ENCODE data around the gene NCBP1.

NCBP1 gene

DNA sequence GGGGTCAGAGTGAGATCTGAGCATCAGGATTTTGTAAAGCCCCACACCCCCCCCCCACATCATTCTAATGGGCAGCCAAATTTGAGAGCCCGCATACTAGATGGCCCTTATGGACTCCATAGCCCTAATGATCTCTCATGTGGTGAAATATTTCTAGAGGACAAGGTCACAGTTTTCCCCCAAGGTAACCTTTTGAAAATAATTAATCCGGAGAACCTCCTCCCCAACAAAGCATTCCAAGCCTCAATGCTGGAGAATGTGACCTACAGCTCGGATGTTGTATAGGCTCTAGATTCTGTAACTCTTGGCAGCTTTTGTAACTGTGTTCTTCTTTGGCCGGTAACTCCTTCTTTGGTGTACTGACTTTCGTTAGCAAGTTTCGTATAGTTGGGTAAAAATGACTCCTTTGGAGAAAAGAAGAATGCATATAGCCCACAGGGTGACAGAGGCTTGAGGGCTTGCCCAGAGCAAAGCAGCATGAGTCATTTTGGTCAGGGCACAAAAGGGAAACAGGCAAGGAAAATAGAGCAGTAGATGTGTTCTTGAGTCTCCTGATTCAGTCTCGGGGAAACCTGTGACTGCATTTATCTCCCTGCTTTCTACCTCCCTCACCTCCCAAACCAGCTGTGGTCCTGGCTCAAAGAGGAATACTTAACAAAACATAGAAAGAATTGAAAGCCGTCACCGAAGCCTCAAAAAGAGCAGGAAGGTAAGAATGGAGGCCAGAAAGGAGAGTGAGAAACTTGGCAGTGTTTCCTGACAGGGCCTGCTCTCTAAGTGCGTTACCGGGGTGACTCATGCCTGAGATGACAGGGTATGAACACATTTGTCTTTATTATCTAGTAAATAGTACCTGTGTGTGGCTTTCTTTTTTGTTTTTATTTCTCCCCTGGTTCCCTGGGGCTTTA, 70.1 kb downstream of the NCBP1 start:
- Mint-ChIP-seq H3K36me3 (no peaks in the 10 kb centered on the region), H3K9me3 (peaks cover 1% of the 10 kb centered on the region), H3K4me3 (no peak overlapping the region), H3K4me1 (peaks cover 11% of the 10 kb centered on the region), H3K27me3 (peaks cover 8% of the 10 kb centered on the region), H3K27ac (no peak overlapping the region)
- DNase-seq (ENCODE audit: low spot score in 2 of 2): no peak
- no peak for ATAC-seq (ENCODE audit: low read depth)

DNA sequence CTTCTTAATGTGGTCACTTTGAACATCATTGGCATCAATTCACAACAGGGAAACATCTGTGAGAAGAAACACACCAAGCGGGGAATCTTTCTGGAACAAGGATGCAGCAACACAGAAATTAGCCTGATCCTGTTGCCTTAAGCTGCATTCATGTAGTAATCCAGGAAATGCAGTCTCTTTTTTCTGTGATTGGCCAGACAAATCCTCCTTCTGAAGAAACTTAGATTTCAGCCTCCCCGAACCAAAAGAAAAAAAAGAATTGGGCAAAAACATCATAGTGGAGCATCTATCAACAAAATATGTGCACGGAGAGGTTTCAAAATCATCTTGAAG, 70.7 kb downstream of the NCBP1 start:
- Mint-ChIP-seq H3K4me3 (no peak overlapping the region), H3K27me3 (peaks cover 10% of the 10 kb centered on the region), H3K4me1 (peaks cover 5% of the 10 kb centered on the region), H3K9me3 (peaks cover 1% of the 10 kb centered on the region), H3K27ac (no peak overlapping the region), H3K36me3 (no peaks in the 10 kb centered on the region)
- DNase-seq (ENCODE audit: low spot score in 2 of 2) (no peak), ATAC-seq (ENCODE audit: low read depth) (no peak)

DNA sequence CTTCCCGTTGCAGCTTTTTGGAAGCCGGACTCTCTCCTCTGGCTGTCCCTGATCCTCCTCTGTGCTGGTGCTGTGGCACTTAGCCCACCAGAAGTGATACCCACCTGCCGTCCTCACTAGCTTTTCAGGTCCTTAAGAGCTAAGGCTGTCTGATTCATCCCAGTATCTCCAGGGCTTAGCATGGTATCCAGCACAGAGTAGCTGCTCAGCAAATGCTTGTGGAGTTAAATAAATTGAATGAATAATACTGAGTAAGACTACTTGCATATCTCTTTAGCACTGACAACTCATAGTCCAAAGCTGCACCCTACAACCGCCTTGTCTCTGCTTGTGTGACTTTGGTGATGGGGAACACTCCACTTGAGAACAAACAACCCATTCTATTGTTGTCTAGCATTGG, 71.2 kb downstream of the NCBP1 start:
- Mint-ChIP-seq H3K27ac (no peak overlapping the region), H3K9me3 (peaks cover 1% of the 10 kb centered on the region), H3K4me1 (peaks cover 2% of the 10 kb centered on the region), H3K27me3 (peaks cover 10% of the 10 kb centered on the region), H3K36me3 (no peaks in the 10 kb centered on the region), H3K4me3 (no peak overlapping the region)
- no peak for DNase-seq (ENCODE audit: low spot score in 2 of 2)
- ATAC-seq (ENCODE audit: low read depth): no peak

- ATAC-seq (ENCODE audit: low read depth): peak; percentile 43
- Mint-ChIP-seq H3K9me3 (peaks cover 1% of the 10 kb centered on the region), H3K36me3 (no peaks in the 10 kb centered on the region), H3K27me3 (peaks cover 10% of the 10 kb centered on the region), H3K4me1 (peaks cover 2% of the 10 kb centered on the region), H3K27ac (no peak overlapping the region), H3K4me3 (no peak overlapping the region)
- DNase-seq (ENCODE audit: low spot score in 2 of 2): no peak
Observed at GRCh38 chr9:97705354-97705950, 71.8 kb downstream of the NCBP1 start.

GRCh38 chr9:97706246-97706645, 72.6 kb downstream of the NCBP1 start:
- Mint-ChIP-seq H3K9me3 (peaks cover 1% of the 10 kb centered on the region), H3K27ac (no peak overlapping the region), H3K4me3 (no peak overlapping the region), H3K4me1 (peaks cover 2% of the 10 kb centered on the region), H3K36me3 (no peaks in the 10 kb centered on the region), H3K27me3 (peaks cover 10% of the 10 kb centered on the region)
- ATAC-seq (ENCODE audit: low read depth): no peak
- no peak for DNase-seq (ENCODE audit: low spot score in 2 of 2)

- ATAC-seq (ENCODE audit: low read depth) (peak; percentile 90), DNase-seq (ENCODE audit: low spot score in 2 of 2) (peak; percentile 34 to 59)
- Mint-ChIP-seq H3K27ac (no peak overlapping the region), H3K9me3 (no peaks in the 10 kb centered on the region), H3K4me1 (peaks cover 2% of the 10 kb centered on the region), H3K27me3 (peaks cover 10% of the 10 kb centered on the region), H3K4me3 (no peak overlapping the region), H3K36me3 (no peaks in the 10 kb centered on the region)
Observed at GRCh38 chr9:97710356-97711222, 77.0 kb downstream of the NCBP1 start.

GRCh38 chr9:97711223-97711626, 77.6 kb downstream of the NCBP1 start:
- Mint-ChIP-seq H3K36me3 (no peaks in the 10 kb centered on the region), H3K4me3 (no peak overlapping the region), H3K9me3 (no peaks in the 10 kb centered on the region), H3K27ac (no peak overlapping the region), H3K27me3 (peaks cover 10% of the 10 kb centered on the region), H3K4me1 (no peaks in the 10 kb centered on the region)
- ATAC-seq (ENCODE audit: low read depth): no peak
- no peak for DNase-seq (ENCODE audit: low spot score in 2 of 2)

DNA sequence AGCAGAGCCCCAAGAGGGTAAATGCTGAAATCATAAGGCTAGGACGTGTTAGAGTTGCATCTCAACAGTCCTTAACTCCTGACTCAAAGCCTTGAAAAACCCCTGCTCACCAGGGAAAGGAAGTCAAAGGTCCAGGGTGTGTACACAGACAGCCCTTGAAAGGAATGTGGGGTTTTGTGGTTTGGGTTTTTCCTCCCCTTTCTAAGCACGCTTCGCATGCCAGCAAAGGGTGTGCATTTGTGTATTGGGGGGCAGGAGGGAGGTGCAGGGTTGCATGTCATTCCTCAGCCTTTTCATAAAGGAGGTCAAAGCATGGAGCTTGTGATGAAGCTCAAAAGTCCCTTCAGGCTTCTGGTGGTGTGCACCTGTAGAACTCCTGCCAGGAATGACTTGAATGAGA, 80.8 kb downstream of the NCBP1 start:
- Mint-ChIP-seq H3K9me3 (peaks cover 1% of the 10 kb centered on the region), H3K36me3 (peaks cover 1% of the 10 kb centered on the region)
- no peak for DNase-seq (ENCODE audit: low spot score in 2 of 2)

GRCh38 chr9:97717866-97718265, 84.2 kb downstream of the NCBP1 start:
- peaks cover 7% of the 10 kb centered on the region for H3K27me3 Mint-ChIP-seq
- no peak for DNase-seq (ENCODE audit: low spot score in 2 of 2)
- no peaks in the 10 kb centered on the region for H3K4me1 Mint-ChIP-seq
- no peak overlapping the region for H3K4me3 Mint-ChIP-seq
- ATAC-seq (ENCODE audit: low read depth): no peak
- peaks cover 3% of the 10 kb centered on the region for H3K36me3 Mint-ChIP-seq
- peaks cover 7% of the 10 kb centered on the region for H3K9me3 Mint-ChIP-seq
- H3K27ac Mint-ChIP-seq: no peak overlapping the region

More for the DNA sequence above, 80.8 kb downstream of the NCBP1 start:
- ATAC-seq (ENCODE audit: low read depth): no peak
- Mint-ChIP-seq H3K27me3 (peaks cover 4% of the 10 kb centered on the region), H3K4me1 (no peaks in the 10 kb centered on the region), H3K27ac (no peak overlapping the region), H3K4me3 (no peak overlapping the region)

DNA sequence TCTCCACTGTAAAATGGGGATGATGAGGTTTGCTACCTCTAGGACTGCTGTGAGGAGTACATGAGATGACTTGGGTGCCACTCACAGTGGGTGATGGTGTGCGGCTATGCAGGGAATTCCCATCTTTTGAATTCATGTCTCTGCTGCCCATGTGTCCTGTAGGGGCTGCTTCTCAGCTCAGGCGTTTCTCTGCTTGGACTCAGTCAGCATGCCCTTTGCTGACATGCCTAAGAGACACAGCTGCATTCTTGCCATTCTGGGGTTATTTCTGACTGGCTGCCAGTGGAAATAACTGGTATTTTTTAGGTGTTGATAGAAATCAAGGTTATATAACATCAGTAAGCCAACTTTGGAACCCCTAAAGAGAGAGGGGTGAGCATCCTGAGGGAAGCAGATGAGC, 87.8 kb downstream of the NCBP1 start:
- peaks cover 12% of the 10 kb centered on the region for H3K27me3 Mint-ChIP-seq
- ATAC-seq (ENCODE audit: low read depth) (no peak), DNase-seq (ENCODE audit: low spot score in 2 of 2) (no peak)
- H3K9me3 Mint-ChIP-seq: peaks cover 7% of the 10 kb centered on the region
- no peaks in the 10 kb centered on the region for H3K4me1 Mint-ChIP-seq
- H3K36me3 Mint-ChIP-seq: peaks cover 3% of the 10 kb centered on the region
- H3K4me3 Mint-ChIP-seq: no peak overlapping the region
- H3K27ac Mint-ChIP-seq: no peak overlapping the region

DNA sequence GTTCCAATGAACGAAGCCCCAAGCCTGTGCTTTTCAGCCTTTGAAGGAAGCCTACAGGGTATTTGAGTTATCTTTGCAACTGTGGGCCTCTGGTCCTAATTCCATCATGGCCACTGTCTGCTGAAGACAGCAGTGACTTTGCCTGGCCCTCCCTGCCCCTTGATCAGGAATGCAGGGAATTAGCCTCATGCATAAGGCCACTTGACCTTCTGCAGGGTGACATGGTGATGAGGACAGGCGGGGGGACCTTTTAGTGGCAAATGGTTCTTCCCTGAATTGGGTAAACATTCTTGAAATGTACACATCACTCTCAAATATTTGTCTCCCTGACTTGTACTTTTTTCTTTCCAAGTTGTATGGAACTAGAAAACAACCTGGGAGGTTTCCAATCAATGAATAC, 88.7 kb downstream of the NCBP1 start:
- H3K9me3 Mint-ChIP-seq: peaks cover 7% of the 10 kb centered on the region
- peaks cover 12% of the 10 kb centered on the region for H3K27me3 Mint-ChIP-seq
- DNase-seq (ENCODE audit: low spot score in 2 of 2): no peak
- no peak overlapping the region for H3K27ac Mint-ChIP-seq
- ATAC-seq (ENCODE audit: low read depth): no peak
- H3K36me3 Mint-ChIP-seq: peaks cover 3% of the 10 kb centered on the region
- H3K4me1 Mint-ChIP-seq: no peaks in the 10 kb centered on the region
- H3K4me3 Mint-ChIP-seq: no peak overlapping the region

Measured in memory B cell (primary cell).